PC-3 (cell line): ENCODE results near the gene OPRL1.

Experiments
- CTCF ChIP-seq: fragments of 300-600 bp; sonication (generic); conservative IDR thresholded peaks from 2 replicates; pipeline ENCODE4 v1.5.1; 2017; ENCODE audit warnings: antibody characterized with exemption, low read depth, mild to moderate bottlenecking, low read length
- EZH2 ChIP-seq: fragments of 300-600 bp; sonication (generic); IDR thresholded peaks from one replicate; pipeline ENCODE4 v1.6.1; 2017; ENCODE audit warnings: antibody characterized with exemption, mild to moderate bottlenecking, low read length; ENCODE audit not compliant: unreplicated experiment
- EZH2phosphoT487 ChIP-seq: fragments of 300-600 bp; sonication (generic); IDR thresholded peaks from 2 replicates; pipeline ENCODE4 v1.6.1; 2018; ENCODE audit warnings: mild to moderate bottlenecking, antibody characterized with exemption, low read length, borderline replicate concordance

DNA sequence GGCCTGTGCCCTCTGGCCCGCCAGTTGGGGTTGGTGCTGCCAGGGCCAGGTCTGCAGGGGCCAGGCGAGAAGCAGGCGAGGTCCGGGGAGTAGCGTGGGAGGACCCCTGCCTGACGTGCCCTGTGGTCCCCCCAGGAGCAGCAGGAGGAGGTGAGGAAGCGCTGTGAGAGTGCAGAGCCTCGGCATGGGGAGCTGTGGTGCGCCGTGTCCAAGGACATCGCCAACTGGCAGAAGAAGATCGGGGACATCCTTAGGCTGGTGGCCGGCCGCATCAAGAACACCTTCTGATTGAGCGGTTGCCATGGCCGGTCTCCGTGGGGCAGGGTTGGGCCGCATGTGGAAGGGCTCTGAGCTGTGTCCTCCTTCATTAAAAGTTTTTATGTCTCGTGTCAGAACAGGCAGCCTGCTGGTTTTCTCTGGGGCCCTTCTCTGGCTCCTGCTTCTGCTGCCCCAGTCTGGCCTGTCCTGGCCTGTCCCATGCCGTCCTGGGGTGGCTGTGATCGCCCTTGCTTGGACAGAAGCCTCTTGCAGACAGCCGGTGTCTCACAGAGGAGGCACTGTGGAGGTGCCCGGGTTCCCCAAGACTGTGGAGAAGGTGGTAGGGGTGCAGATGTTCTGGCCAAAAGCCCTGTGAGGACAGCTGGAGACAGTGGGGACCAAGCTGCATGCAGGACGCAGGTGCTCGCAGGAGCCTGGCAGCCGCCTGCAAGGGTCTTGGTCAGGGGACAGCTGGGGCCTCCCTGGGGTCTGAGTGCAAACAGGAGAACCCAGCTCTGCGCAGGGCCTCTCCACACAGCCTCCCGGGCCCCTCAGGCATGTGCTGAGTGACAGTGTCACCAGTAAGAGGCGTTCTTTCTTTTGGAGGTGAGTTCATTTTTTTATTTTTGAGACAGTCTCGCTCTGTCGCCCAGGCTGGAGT, 46.9 kb upstream of the OPRL1 start:
- TF ChIP-seq CTCF (no peak), EZH2 (no peak), EZH2phosphoT487 (no peak)
